HG03565 (cell line): ENCODE measurements around the gene TTC8.
A peak's percentile ranks its signal among the peaks of the same experiment; 100 is the strongest.
"Not testable (repeated sequence)": the region's sequence is repeated elsewhere in the genome, so short reads cannot be mapped to it uniquely, and the experiment has no call there.

ENCODE experiments used
- ATAC-seq: cut with Tn5 transposase; IDR thresholded peaks from one replicate; pipeline ENCODE4 v1.9.1; 2021; ENCODE audit warnings: mild to moderate bottlenecking, moderate library complexity; ENCODE audit not compliant: unreplicated experiment

TTC8 gene

GRCh38 chr14:88824314-88825077 lies at the start of gene TTC8:
Gene TTC8 (plus strand): TSS chr14:88824651. CDS start chr14:88824708, 57 bp downstream.
- peak; percentile 93 for ATAC-seq

DNA sequence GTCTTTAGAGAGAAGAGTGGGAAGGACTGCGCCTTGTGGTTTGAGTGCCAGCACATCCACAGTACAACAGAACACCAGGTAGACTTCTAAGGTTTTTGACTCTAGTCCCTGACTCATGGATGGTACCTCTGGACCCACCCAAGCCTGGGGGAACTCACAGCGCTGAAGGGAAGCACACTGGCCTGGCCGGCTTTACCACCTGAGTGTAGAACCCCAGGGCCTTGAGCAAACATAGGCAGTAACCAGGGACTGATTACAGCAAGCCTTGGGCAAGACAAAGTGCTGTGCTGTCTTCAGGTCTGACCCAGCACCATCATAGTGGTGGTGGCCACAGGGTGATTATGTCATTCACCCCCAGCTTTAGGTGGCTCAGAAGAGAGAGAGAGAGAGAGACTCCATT lies 48.9 kb upstream of the TTC8 start:
- ATAC-seq: no peak

DNA sequence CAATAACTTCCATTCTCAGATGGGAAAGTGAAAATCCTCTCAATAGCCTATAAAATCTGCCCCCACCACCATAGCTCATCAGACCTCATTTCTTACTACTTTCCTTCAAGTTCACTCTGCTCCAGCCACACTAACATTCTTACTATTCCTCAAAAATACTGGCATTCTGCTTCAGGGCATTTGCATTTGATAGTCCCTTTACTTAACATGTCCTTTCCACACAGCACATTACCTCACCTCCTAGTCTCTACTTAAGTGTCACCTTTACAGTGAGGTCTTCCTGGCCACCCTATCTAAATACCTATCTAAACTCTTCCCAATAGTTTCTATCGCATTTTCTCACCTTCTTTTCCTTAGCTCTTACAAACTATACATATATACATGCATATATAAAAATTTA lies 38.5 kb upstream of the TTC8 start:
- no peak for ATAC-seq

DNA sequence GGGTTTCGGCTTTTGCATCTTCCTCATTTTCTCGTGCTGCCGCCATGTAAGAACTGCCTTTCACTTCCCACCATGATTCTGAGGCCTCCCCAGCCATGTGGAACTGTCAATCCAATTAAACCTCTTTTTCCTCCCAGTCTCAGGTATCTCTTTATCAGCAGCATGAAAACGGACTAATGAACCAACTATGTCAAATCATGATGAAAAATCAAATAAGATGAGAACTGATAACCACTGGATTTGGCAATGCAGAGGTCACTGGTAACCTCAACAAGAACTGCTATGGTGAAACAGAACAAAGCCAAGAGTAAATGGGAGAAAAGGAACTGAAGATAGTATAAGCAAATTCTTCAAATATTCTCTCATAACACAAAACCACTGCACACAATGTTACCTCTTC lies 37.7 kb upstream of the TTC8 start:
- no peak for ATAC-seq

- ATAC-seq: not testable (repeated sequence)
Measured at GRCh38 chr14:88789573-88789972, 34.9 kb upstream of the TTC8 start.

GRCh38 chr14:88790501-88791251 lies 33.8 kb upstream of the TTC8 start:
- ATAC-seq: no peak

DNA sequence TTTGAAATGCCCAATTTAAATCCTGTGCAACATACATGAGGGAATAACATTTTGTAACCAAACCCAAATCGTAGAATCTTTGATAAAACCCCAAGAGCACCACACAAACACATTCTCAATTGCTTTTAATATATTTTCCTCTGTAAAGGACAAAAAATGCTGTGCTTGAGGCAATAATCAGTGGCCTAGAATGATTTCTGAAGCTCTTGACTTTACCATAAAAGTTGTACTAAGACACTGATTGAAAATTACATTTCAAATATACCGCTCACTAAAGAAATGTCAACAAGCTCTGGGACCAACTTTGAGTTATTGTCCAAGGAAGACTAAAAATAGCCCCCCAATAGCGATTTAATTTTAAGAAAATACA lies 33.2 kb upstream of the TTC8 start:
- ATAC-seq: no peak

DNA sequence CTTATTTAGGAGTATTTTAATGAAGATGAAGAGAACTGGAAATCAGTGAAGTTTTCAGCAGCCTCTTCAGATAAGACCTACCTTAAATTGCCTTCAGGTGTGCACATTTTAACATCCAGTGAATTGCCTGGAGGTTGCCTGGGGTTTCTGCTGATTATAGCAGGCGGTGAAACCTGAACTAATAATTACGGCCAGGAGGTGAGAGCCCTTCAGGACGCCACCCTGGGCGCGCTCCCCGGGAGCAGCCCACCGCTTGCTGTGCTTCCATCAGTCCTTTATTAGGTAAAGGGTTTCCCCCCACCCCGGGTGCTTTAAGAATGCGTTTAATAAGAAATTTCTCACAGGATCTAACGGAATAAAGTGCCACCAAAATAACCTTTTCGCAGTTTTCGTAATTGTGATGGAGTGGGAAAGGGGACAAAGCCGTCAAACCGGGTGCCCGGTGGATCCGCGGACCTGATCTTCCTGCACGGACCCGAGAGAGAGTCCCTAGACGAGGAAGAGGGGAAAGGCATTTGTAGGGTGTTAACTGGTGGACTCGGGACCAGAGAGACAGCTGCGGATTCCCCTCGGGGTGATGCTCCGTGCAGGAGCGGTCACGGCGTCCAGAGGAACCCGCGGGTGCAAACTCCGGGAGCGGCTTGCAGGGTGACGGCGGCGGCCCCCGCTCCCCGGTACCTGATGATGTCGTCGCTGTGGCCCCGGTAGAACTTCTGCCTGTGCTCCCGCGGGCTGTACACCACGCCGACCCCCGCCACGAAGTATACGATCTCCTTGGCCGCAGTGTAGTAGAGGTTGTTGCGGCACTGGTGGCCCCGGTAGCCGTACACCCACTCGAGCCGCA lies 32.6 kb upstream of the TTC8 start:
- ATAC-seq: no peak

DNA sequence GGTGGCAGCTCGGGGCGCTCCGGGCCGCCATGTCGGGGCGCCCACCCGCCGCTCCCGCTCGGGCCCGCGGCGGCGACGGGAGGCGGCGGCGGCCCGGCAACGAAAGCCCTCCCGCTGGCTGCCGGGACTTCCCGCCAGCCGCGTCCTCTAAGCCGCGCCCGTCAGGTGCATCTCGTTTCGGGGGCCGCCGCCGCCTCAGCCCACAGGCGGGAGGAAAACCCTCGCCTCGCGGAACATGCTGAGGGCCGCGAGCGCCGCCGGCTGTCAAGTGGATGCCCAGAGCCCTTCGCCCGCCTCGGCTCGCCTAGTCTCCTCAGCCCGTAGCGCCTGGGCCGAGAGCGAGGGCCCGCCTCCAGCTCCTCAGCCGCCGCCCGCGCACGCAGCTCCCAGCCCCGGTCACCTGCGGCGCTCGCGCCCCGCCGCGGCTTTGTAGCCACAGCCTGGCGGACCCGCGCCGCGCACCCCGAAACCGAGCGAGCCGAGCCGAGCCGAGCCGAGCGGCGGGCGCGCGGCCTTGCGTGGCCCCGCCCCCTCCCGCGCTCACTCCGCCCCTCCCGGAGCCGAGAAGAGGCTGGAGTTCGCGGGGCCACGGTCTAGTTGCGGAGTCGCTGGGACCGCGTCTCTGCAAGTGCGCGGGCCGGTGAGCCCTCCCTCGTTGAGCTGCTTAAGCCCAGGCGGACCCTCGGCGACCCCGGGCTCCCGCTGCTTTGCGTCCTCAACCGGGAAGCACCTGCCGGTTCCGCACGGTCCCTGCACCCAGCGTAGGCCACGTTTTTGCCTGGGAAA lies 31.8 kb upstream of the TTC8 start, which contains the start of gene EML5:
Gene EML5, minus strand, starts transcription at position 481 of the 786 bp plus-strand sequence. Its CDS starts 450 bp downstream, at position 31.
- peak; percentile 89 for ATAC-seq

DNA sequence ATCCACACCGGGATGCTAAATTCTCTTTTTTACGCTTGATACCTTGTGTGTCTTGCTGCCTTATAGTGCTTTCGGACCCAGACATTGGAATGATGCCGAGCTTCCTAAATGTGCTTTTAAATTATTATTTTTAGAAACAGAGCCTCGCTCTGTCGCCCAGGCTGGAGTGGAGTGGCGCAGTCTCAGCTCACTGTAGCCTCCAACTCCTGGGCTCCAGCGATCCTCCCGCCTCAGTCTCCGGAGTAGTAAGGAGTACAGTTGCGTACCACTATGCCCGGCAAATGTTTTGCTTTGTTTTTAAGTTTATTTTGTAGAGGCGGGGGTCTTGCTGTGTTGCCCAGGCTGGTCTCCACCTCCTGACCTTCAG lies 31.2 kb upstream of the TTC8 start:
- no peak for ATAC-seq

DNA sequence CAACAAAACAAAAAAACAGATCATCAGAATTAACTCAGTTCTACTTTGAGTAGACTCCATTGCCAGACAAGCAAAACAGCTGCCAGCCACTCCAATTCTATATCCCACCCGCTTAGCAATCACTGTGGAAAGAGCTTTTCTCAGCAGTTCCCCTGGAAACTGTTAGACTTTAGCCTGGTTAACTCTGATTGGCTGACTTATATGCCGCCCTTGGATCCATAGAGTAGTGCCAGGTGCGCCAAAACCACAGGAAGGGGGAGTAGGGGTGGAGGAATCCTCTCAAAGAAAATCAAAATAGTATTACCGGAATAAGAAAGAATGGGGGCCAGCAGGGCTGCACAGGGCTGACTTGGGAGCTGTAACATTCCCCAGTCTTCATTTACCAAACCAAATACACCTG lies 26.3 kb upstream of the TTC8 start:
- ATAC-seq: no peak

GRCh38 chr14:88799522-88799921 lies 24.9 kb upstream of the TTC8 start:
- ATAC-seq: no peak

- no peak for ATAC-seq
Measured at GRCh38 chr14:88802596-88802995, 21.9 kb upstream of the TTC8 start.

DNA sequence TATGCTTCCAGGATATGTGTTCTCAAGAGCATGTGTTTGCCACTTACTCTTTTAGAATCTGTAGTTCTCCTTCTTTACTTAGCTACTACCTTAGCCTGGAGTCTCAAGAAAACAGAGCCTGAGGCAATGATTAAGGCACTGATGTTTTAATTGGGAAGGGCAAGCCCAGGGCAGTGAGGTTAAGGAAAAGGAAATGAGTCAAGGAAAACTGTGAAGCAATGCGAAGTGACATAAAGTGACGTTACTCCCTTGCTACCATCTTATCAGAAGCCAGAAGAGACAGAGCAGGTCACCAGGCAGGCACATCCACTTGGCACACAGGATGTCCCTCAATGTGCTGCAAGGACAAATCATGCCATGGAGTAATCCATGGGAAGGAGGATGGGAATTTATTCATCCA lies 20.4 kb upstream of the TTC8 start:
- ATAC-seq: no peak

DNA sequence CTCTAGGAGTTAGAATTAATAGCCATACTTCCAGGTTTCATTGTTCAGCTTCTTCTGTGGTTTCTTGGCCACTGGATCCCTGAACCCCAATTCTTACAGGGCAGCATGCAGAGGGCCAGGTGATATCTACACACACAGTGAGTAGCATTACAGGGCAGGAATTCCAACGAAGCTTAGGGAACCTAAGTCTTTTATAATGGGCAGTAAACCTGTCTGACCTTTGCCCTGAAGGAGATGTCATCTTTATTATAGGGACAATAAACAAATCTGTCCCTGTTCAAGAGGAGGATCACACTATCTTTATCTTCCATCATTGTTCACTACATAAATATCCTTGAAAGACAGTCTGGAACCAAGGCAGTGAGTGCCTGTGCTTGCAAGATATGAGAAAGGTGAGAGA lies 20.0 kb upstream of the TTC8 start:
- ATAC-seq: no peak

GRCh38 chr14:88808359-88808758 lies 16.1 kb upstream of the TTC8 start:
- ATAC-seq: no peak

DNA sequence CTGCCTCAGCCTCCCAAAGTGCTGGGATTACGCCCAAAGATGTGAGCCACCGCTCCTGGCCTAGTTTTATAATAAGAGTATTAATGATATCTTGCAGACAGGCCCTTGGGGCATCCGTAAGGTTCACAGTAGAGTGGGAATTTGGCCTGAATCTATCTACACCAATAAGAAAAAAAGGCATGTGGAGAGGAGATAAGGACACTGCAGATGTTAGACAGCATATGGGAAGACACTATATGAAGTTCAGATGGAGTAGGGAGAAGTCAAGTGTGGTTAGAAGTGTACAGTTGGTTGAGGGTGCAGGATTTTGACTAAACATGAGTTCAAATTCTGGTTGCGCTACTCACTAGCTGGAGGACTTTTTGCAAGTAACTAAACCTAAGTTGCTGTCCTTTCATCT lies 8.5 kb upstream of the TTC8 start:
- no peak for ATAC-seq

DNA sequence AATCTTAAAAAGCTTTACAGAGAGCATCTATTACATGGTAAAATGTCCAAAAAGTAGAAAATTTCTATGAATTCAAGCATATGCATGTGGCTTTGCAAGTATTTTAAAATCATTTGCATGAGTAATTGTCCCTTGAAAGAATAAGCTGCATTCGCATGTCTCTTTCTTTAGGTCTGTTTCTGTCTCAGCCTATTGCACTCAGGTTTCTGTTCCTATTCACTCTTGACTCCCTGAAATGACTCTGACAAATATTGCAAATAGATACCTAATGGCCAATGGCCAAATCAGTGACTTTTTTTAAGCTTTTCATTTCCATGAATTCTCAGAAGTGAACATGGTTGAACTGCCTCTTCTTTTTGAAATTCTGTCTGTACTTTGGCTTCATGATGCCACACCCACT lies 6.4 kb upstream of the TTC8 start:
- peak; percentile 67 for ATAC-seq

DNA sequence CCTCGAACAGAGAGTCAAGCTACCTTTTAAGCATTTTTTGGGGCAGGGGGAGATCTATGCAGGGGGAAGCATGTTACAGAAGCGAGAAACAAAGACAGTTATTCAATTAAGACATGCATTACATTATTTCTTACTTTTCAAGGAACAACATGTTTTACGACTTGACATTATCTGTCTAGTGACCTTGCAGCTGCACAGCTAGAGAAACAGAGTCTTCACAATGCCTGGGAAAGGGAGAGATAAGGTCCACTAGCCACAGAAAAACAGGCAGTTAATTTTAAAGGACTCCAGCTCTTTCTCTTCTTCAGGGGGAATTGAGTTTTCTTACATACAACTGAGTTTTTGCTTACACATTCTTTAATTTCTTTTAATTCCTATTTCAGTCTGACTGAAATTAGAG lies 4.8 kb upstream of the TTC8 start:
- ATAC-seq: not testable (repeated sequence)

DNA sequence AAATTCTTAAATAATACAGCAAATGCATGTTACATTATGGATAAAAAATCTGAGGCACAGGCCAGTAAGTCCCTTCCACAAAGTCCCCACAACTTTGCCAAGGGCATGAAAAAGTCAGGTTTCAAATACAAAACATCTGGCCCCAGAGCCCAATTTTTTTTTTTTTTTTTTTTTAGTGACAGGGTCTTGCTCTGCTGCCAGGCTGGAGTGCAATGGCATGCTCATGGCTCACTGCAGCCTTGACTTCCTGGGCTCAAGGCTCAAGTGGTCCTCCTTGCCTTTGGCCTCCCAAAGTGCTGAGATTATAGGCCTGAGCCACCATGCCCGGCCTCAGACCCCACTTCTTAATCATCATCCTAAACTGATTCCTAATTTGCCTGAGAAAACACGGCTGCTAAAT lies 3.1 kb upstream of the TTC8 start:
- ATAC-seq: no peak

DNA sequence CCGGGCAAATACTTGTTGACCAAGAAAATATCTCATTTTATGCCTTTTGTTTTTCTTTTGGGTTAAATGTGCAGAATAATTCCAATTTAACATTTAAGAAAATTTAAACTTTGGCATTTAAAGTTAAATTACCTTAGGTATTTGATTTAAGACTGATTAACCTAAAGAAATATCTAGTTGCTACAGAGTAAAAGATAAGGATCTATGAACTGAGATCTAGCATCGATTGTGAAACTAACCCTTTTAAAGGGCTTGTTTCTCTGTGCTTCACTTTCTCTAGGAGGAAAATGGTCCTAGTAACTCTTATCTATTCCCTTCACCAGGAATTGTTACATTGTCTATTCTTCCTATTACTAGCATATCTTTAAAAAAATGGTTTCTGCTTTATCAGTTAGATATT lies 2.6 kb upstream of the TTC8 start:
- no peak for ATAC-seq
